ENCODE results near the gene TSPAN9. TPM values are rescaled to one million over a fixed set of nuclear protein-coding genes. Genes with fewer than 3 reads are reported as not detected.

Gene TSPAN9
- total RNA-seq, 1 experiment from 2014 or later, result 13.2 TPM

GRCh38 chr12:3142386-3142785 lies 65.2 kb downstream of the TSPAN9 start (continued):
- TF ChIP-seq POLR2AphosphoS5 (IDR thresholded peaks at IDR 0.05; ENCODE audit: low read depth, low read length) (no peak), JUND (IDR thresholded peaks at IDR 0.05) (no peak), CTCF (IDR thresholded peaks at IDR 0.05 in 2 of 3, conservative IDR thresholded peaks at IDR 0.05 in 1 of 3; ENCODE audit: borderline replicate concordance in 1 of 3, insufficient read depth in 1 of 3, low read depth in 2 of 3, low read length in 2 of 3) (no peak), YY1 (IDR thresholded peaks at IDR 0.05; ENCODE audit: extremely low read depth, insufficient replicate concordance, low read depth, low read length) (no peak), EGR1 (IDR thresholded peaks at IDR 0.05; ENCODE audit: low read depth) (no peak), SIN3A (IDR thresholded peaks at IDR 0.05; ENCODE audit: low read depth) (no peak), EZH2 (IDR thresholded peaks at IDR 0.05) (no peak), TCF7L2 (IDR thresholded peaks at IDR 0.05; ENCODE audit: borderline replicate concordance, extremely low read depth, insufficient read depth, insufficient read length) (no peak), RAD21 (IDR thresholded peaks at IDR 0.05; ENCODE audit: low read depth) (no peak), FOSL1 (IDR thresholded peaks at IDR 0.05; ENCODE audit: low read depth) (no peak), MAX (IDR thresholded peaks at IDR 0.05) (no peak)

- Histone ChIP-seq H3K4me1 (ENCODE audit: control insufficient read depth in 1 of 2, insufficient read depth in 2 of 2, low read length in 2 of 2) (no peaks in the 10 kb centered on the region), H3K9ac (ENCODE audit: low read length) (no peak overlapping the region), H3K4me2 (ENCODE audit: low read length) (no peak overlapping the region), H3K9me2 (ENCODE audit: insufficient read depth) (no peaks in the 10 kb centered on the region), H3K79me2 (ENCODE audit: insufficient read depth, low read length) (no peaks in the 10 kb centered on the region), H3K4me3 (replicated peaks in 1 of 2; ENCODE audit: low read depth in 1 of 2, low read length in 2 of 2) (no peak overlapping the region), H3K36me3 (ENCODE audit: control insufficient read depth in 1 of 2, insufficient read depth in 2 of 2, low read length in 2 of 2) (no peaks in the 10 kb centered on the region), H3K9me3 (ENCODE audit: control insufficient read depth in 1 of 2, insufficient read depth in 1 of 2, low read depth in 1 of 2, low read length in 2 of 2) (no peaks in the 10 kb centered on the region), H2AFZ (ENCODE audit: low read depth, low read length, poor library complexity, severe bottlenecking) (no peak overlapping the region), H3K27ac (ENCODE audit: low read depth, low read length) (no peak overlapping the region), H3K27me3 (ENCODE audit: insufficient read depth, low read length) (no peaks in the 10 kb centered on the region), H4K20me1 (ENCODE audit: insufficient read depth) (no peaks in the 10 kb centered on the region)
- POLR2A ChIA-PET, result no interaction called here
- ATAC-seq (no peak), DNase-seq (ENCODE audit: low read depth, low spot score) (no peak)
- RAD21 ChIA-PET (ENCODE audit: low non-redundant PET in 1 of 2, low total read pairs in 2 of 2, uncharacterized antibody in 2 of 2, unreplicated experiment in 2 of 2), result no interaction called here
- BruUV-seq (replicated peaks), result no TSS peak
- intact Hi-C loops (cut with micrococcal nuclease), result no loop called here
- CTCF ChIA-PET, result interaction anchor here (1.2 to 1.3 kb wide), 2 partner anchors 9 to 131 kb away, joined by 3 read pairs; no protein-coding TSS in a partner anchor
- TF ChIP-seq POLR2A (IDR thresholded peaks at IDR 0.05; ENCODE audit: borderline replicate concordance, extremely low read depth, insufficient read depth, insufficient read length) (no peak), ATF3 (IDR thresholded peaks at IDR 0.05) (no peak), EZH2 (IDR thresholded peaks at IDR 0.05) (no peak)
Measured at GRCh38 chr12:3144495-3144894, 67.3 kb downstream of the TSPAN9 start.

Data from HCT116 (cell line).